Measurements from ENCODE around the gene PARP4. TPM values are rescaled to one million over a fixed set of nuclear protein-coding genes. Genes with fewer than 3 reads are reported as not detected.

PARP4 gene
- total and polyA plus RNA-seq, 2 experiments from 2014 or later = 12.9 to 32.9 TPM

GRCh38 chr13:24463078-24463477 lies 49.5 kb downstream of the PARP4 start:
- Histone ChIP-seq H3K79me2 (replicated peaks; ENCODE audit: insufficient read depth) (no peaks in the 10 kb centered on the region), H3K4me2 (no peak overlapping the region), H4K20me1 (replicated peaks; ENCODE audit: insufficient read depth) (no peaks in the 10 kb centered on the region), H2AFZ (no peak overlapping the region), H3K27ac (ENCODE audit: low read depth) (no peak overlapping the region), H3F3A (replicated peaks; ENCODE audit: low read depth) (no peaks in the 10 kb centered on the region), H3K36me3 (ENCODE audit: insufficient read depth) (no peaks in the 10 kb centered on the region), H3K27me3 (ENCODE audit: insufficient read depth) (no peaks in the 10 kb centered on the region), H3K9me2 (ENCODE audit: insufficient read depth) (no peaks in the 10 kb centered on the region), H3K4me1 (ENCODE audit: insufficient read depth) (no peaks in the 10 kb centered on the region), H3K4me3 (no peak overlapping the region)
- TF ChIP-seq CTCF (conservative IDR thresholded peaks at IDR 0.05; ENCODE audit: low read depth in 2 of 2) (no peak), ZNF114 (CRISPR knock-in tag; IDR thresholded peaks at IDR 0.05) (no peak), REST (IDR thresholded peaks at IDR 0.05; ENCODE audit: unreplicated experiment) (no peak), ZNF462 (CRISPR knock-in tag; IDR thresholded peaks at IDR 0.05) (no peak), CREB1 (CRISPR knock-in tag; IDR thresholded peaks at IDR 0.05; ENCODE audit: low read depth) (no peak)
- H3K27me3 Mint-ChIP-seq (ENCODE audit: insufficient read depth, low read depth, poor library complexity) = no peaks in the 10 kb centered on the region
- ATAC-seq (no peak), DNase-seq (ENCODE audit: low spot score) (no peak)
- peaks cover 34% of the 10 kb centered on the region for H3K36me3 Mint-ChIP-seq (ENCODE audit: low read depth)
- no peaks in the 10 kb centered on the region for H3K9me3 Mint-ChIP-seq
- H3K27ac Mint-ChIP-seq = no peak overlapping the region
- H3K4me3 Mint-ChIP-seq = no peak overlapping the region
- peaks cover 5% of the 10 kb centered on the region for H3K4me1 Mint-ChIP-seq
